ENCODE data around the gene NELL2.
"Not testable (repeated sequence)": the region's sequence is repeated elsewhere in the genome, so short reads cannot be mapped to it uniquely, and the experiment has no call there.

The NELL2 gene

GRCh38 chr12:44775901-44776300 is 100.2 kb downstream of the NELL2 start:
- DNase-seq, result no peak

GRCh38 chr12:44774815-44775411 is 101.2 kb downstream of the NELL2 start:
- no peak for DNase-seq

GRCh38 chr12:44771485-44772021 is 104.6 kb downstream of the NELL2 start:
- DNase-seq, result no peak

- no peak for DNase-seq
Observed at GRCh38 chr12:44765796-44766195, 110.3 kb downstream of the NELL2 start.

- no peak for DNase-seq
Observed at GRCh38 chr12:44763021-44763420, 113.1 kb downstream of the NELL2 start.

- no peak for DNase-seq
Observed at GRCh38 chr12:44759289-44759688, 116.8 kb downstream of the NELL2 start.

GRCh38 chr12:44750468-44750867 is 125.6 kb downstream of the NELL2 start:
- no peak for DNase-seq

GRCh38 chr12:44749566-44749965 is 126.5 kb downstream of the NELL2 start:
- no peak for DNase-seq

- no peak for DNase-seq
Observed at GRCh38 chr12:44748950-44749468, 127.1 kb downstream of the NELL2 start.

GRCh38 chr12:44741292-44741980 is 134.7 kb downstream of the NELL2 start:
- DNase-seq, result not testable (repeated sequence)

GRCh38 chr12:44738051-44738450 is 138.1 kb downstream of the NELL2 start:
- no peak for DNase-seq

GRCh38 chr12:44728566-44728965 is 147.5 kb downstream of the NELL2 start:
- DNase-seq, result no peak

- DNase-seq, result no peak
Observed at GRCh38 chr12:44720265-44720664, 155.8 kb downstream of the NELL2 start.

- no peak for DNase-seq
Observed at GRCh38 chr12:44717612-44718011, 158.5 kb downstream of the NELL2 start.

GRCh38 chr12:44716711-44717110 is 159.4 kb downstream of the NELL2 start:
- no peak for DNase-seq

- DNase-seq, result no peak
Observed at GRCh38 chr12:44711736-44712135, 164.4 kb downstream of the NELL2 start.

GRCh38 chr12:44709166-44709565 is 166.9 kb downstream of the NELL2 start:
- DNase-seq, result no peak

GRCh38 chr12:44708218-44708617 is 167.9 kb downstream of the NELL2 start:
- DNase-seq, result no peak

GRCh38 chr12:44703182-44703910 is 172.8 kb downstream of the NELL2 start:
- DNase-seq, result no peak

- DNase-seq, result no peak
Observed at GRCh38 chr12:44697511-44697910, 178.6 kb downstream of the NELL2 start.

GRCh38 chr12:44696542-44696941 is 179.6 kb downstream of the NELL2 start:
- DNase-seq, result no peak

GRCh38 chr12:44694017-44694416 is 182.1 kb downstream of the NELL2 start:
- DNase-seq, result no peak

- no peak for DNase-seq
Observed at GRCh38 chr12:44689587-44689986, 186.5 kb downstream of the NELL2 start.
